Panc1 (cell line): ENCODE results near the gene GANAB.

Experiments used
- CTCF ChIP-seq: fragments of 450-650 bp; IDR thresholded peaks from 2 replicates; pipeline ENCODE4 v1.5.1; 2017; ENCODE audit warnings: mild to moderate bottlenecking
- POLR2AphosphoS5 ChIP-seq: IDR thresholded peaks from 2 replicates; pipeline ENCODE4 v1.6.1; 2012; ENCODE audit warnings: mild to moderate bottlenecking, low read depth, low read length, moderate library complexity
- REST ChIP-seq, 2 experiments: IDR thresholded peaks; 2 replicates each; pipeline ENCODE4 v1.6.1; 2011 to 2012; ENCODE audit warnings: low read depth in 2 of 2, control low read depth in 1 of 2, low read length in 1 of 2, mild to moderate bottlenecking in 1 of 2, moderate library complexity in 1 of 2; ENCODE audit not compliant: insufficient read depth in 1 of 2
- SIN3A ChIP-seq: IDR thresholded peaks from 2 replicates; pipeline ENCODE4 v1.6.1; 2012; ENCODE audit warnings: low read depth, mild to moderate bottlenecking, low read length, moderate library complexity, borderline replicate concordance; ENCODE audit not compliant: insufficient read depth
- TCF7L2 ChIP-seq: IDR thresholded peaks from 2 replicates; pipeline ENCODE4 v1.6.1; 2011; ENCODE audit warnings: mild to moderate bottlenecking, low read depth, low read length, inconsistent platforms

- TF ChIP-seq CTCF (no peak), REST (IDR thresholded peaks at IDR 0.05; ENCODE audit: insufficient read depth in 1 of 2, low read depth in 2 of 2, low read length in 1 of 2) (no peak), SIN3A (no peak), POLR2AphosphoS5 (no peak), TCF7L2 (no peak)
Measured at GRCh38 chr11:62669420-62670161, 23.2 kb upstream of the GANAB start.
